K562 (cell line): ENCODE results near the gene OTOL1. TPM values are rescaled to one million over a fixed set of nuclear protein-coding genes. Genes with fewer than 3 reads are reported as not detected.
"Not testable (repeated sequence)": the region's sequence is repeated elsewhere in the genome, so short reads cannot be mapped to it uniquely, and the experiment has no call there.

Source experiments
- ATAC-seq: fragments of 200-7000 bp; cut with Tn5 transposase; 3 replicates; pipeline ENCODE4 v1.9.1; 2020; ENCODE audit warnings: moderate library complexity
- BruUV-seq: library from RNA; stranded (reverse); fragments of 400-500 nt; replicated peaks from 2 replicates; lab custom pipeline; 2021; lab: Mats Ljungman, UMichigan
- CTCF ChIA-PET: fragments of 300-600 bp; formaldehyde crosslinking; extraction: SDS; loops from one replicate; lab custom pipeline; 2021; ENCODE audit warnings: low intra/inter-chr PET ratio; lab: Yijun Ruan, JAX
- POLR2A ChIA-PET: fragments of 300-600, 350-650 bp; sonication (Branson Sonifier 250); formaldehyde crosslinking; extraction: SDS; loops from one replicate; lab custom pipeline; 2021; ENCODE audit warnings: antibody characterized with exemption, inconsistent platforms; lab: Yijun Ruan, JAX
- DNase-seq, 4 experiments: peaks; one replicate each; pipeline versions ENCODE4 v3.0.0 to v3.0.0-alpha.2; 2011 to 2018; ENCODE audit warnings: low spot score in 3 of 4, mixed read lengths in 3 of 4; ENCODE audit errors: extremely low read depth in 1 of 4
- FAIRE-seq: peaks from 2 replicates; lab custom pipeline; 2011; peaks lifted over from hg19 to GRCh38; lab: Jason Lieb, UNC
- H2AFZ ChIP-seq: 2 replicates; pipeline ENCODE4 v1.6.0; 2011; ENCODE audit warnings: low read depth, low read length, control low read depth, inconsistent platforms
- H3K27ac ChIP-seq: fragments of 200-600 bp; 3 replicates; pipeline ENCODE4 v1.8.0; 2011; ENCODE audit warnings: low read depth, mild to moderate bottlenecking, control low read depth, inconsistent platforms, low read length, moderate library complexity, mixed read lengths; ENCODE audit errors: extremely low read depth
- H3K27me3 ChIP-seq, 2 experiments: fragments of 300-600 bp in 1 of 2; 2 replicates in 1 of 2; 3 replicates in 1 of 2; pipeline versions ENCODE4 v1.6.0 to v1.8.0; 2011; ENCODE audit warnings: inconsistent platforms in 2 of 2, low read length in 2 of 2, mild to moderate bottlenecking in 1 of 2, mixed read lengths in 1 of 2, moderate library complexity in 1 of 2; ENCODE audit not compliant: control insufficient read depth in 2 of 2, insufficient read depth in 2 of 2
- H3K36me3 ChIP-seq: fragments of 300-600 bp; 3 replicates; pipeline ENCODE4 v1.8.0; 2011; ENCODE audit warnings: mild to moderate bottlenecking, low read length, inconsistent platforms; ENCODE audit not compliant: control insufficient read depth, insufficient read depth
- H3K4me1 ChIP-seq, 2 experiments: fragments of 200-600 bp in 1 of 2; replicated peaks in 1 of 2; 2 replicates in 1 of 2; 3 replicates in 1 of 2; pipeline versions ENCODE4 v1.5.1 to v1.8.0; 2011; ENCODE audit warnings: inconsistent platforms in 2 of 2, low read length in 2 of 2, mild to moderate bottlenecking in 1 of 2, mixed read lengths in 1 of 2, moderate library complexity in 1 of 2; ENCODE audit not compliant: control insufficient read depth in 2 of 2, insufficient read depth in 2 of 2
- H3K4me2 ChIP-seq: 2 replicates; pipeline ENCODE4 v1.6.1; 2011; ENCODE audit warnings: low read length, control low read depth, inconsistent platforms, mixed read lengths; ENCODE audit not compliant: insufficient read depth
- H3K4me3 ChIP-seq: fragments of 200-600 bp; sonication (generic), shearing (Covaris generic); 2 replicates; pipeline ENCODE4 v1.5.1; 2016; ENCODE audit warnings: control low read depth, inconsistent platforms
- H3K79me2 ChIP-seq: fragments of 200-600 bp; 3 replicates; pipeline ENCODE4 v1.8.0; 2011; ENCODE audit warnings: low read length, inconsistent platforms; ENCODE audit not compliant: control insufficient read depth, insufficient read depth
- H3K9ac ChIP-seq, 2 experiments: 2 replicates each; pipeline versions ENCODE4 v1.6.0 to v1.6.1; 2011; ENCODE audit warnings: low read depth in 2 of 2, low read length in 2 of 2, control low read depth in 1 of 2, inconsistent platforms in 1 of 2, mild to moderate bottlenecking in 1 of 2, mixed read lengths in 1 of 2; ENCODE audit not compliant: insufficient read depth in 1 of 2
- H3K9me1 ChIP-seq: one replicate; pipeline ENCODE4 v1.6.0; 2011; ENCODE audit warnings: inconsistent platforms, mild to moderate bottlenecking, low read length, moderate library complexity; ENCODE audit not compliant: control insufficient read depth, insufficient read depth
- H3K9me3 ChIP-seq: replicated peaks from 2 replicates; pipeline ENCODE4 v1.5.1; 2011; ENCODE audit warnings: low read depth, low read length, inconsistent platforms; ENCODE audit not compliant: control insufficient read depth, insufficient read depth
- H4K20me1 ChIP-seq: replicated peaks from 2 replicates; pipeline ENCODE4 v1.6.1; 2011; ENCODE audit warnings: low read length, inconsistent platforms, mixed read lengths; ENCODE audit not compliant: control insufficient read depth, insufficient read depth
- NFXL1 ChIP-seq: fragments of 450-650 bp; formaldehyde crosslinking; IDR thresholded peaks from 2 replicates; pipeline ENCODE4 v1.4.0; 2021; ENCODE audit warnings: mild to moderate bottlenecking
- NONO ChIP-seq, 2 experiments: fragments of 200-400 bp in 1 of 2; fragments of 450-650 bp in 1 of 2; formaldehyde crosslinking in 1 of 2; IDR thresholded peaks; 2 replicates each; pipeline ENCODE4 v1.6.1; 2017; ENCODE audit warnings: low read depth in 2 of 2, mild to moderate bottlenecking in 2 of 2, moderate library complexity in 2 of 2, low read length in 1 of 2
- SOX6 ChIP-seq: fragments of 450-650 bp; IDR thresholded peaks from 2 replicates; pipeline ENCODE4 v1.6.1; 2014; ENCODE audit warnings: mild to moderate bottlenecking
- ZNF121 ChIP-seq: sonication (generic); formaldehyde crosslinking; conservative IDR thresholded peaks from 2 replicates; pipeline ENCODE4 v1.8.0; 2022; ENCODE audit warnings: missing genetic modification reagents
- WGBS: fragments of 100-300 bp; shearing (Covaris generic); methylation state at CpG from one replicate; pipeline ENCODE4 v1.1.6; 2016; ENCODE audit warnings: low coverage, mixed read lengths; ENCODE audit not compliant: insufficient coverage; ENCODE audit errors: missing lambda C conversion rate; 5-methylcytosine and 5-hydroxymethylcytosine counted together
- in situ Hi-C: fragments of 300-500 bp; cut with MboI; formaldehyde crosslinking; loops from 4 replicates; pipeline ENCODE4 v1.15.0; 2018; ENCODE audit warnings: inconsistent platforms, mixed read lengths
- intact Hi-C: fragments of 100-400 bp; cut with micrococcal nuclease; formaldehyde crosslinking; loops from 2 replicates; pipeline ENCODE4 v1.14.2; 2022
- polyA plus RNA-seq, 8 experiments: library from polyadenylated mRNA; depleted of rRNA in 4 of 8; stranded (reverse) in 5 of 8; unstranded in 3 of 8; fragments of >200 nt; fragmentation: Nextera tagmentation in 2 of 8; fragmentation: Illumina TruSeq in 1 of 8; extraction: Ambion mirVana in 2 of 8; extraction: Trizol in 1 of 8; gene quantifications; 2 replicates each; pipeline versions ENCODE4 v1.2.1 to v1.2.3, GENCODE V29; 2011 to 2014; ENCODE audit warnings: inconsistent platforms in 1 of 8, missing spikeins in 1 of 8
- total RNA-seq, 7 experiments: library from RNA; depleted of rRNA in 6 of 7; stranded (reverse); fragments of >200 nt in 6 of 7; fragmentation: Illumina TruSeq in 2 of 7; extraction: Trizol in 2 of 7; gene quantifications; 2 replicates each; pipeline versions ENCODE4 v1.2.1 to v1.2.3, GENCODE V29; 2011 to 2021; ENCODE audit warnings: low replicate concordance in 1 of 7

OTOL1 gene
- total and polyA plus RNA-seq, 9 of the 15 experiments (the other 6 are each of a cell fraction or from before 2014, with no cell fraction given): not detected

- FAIRE-seq: no peak
Measured at GRCh38 chr3:161489395-161489794, 7.2 kb upstream of the OTOL1 start.

GRCh38 chr3:161490845-161491244 lies 5.8 kb upstream of the OTOL1 start:
- H3K4me2 ChIP-seq, H3K9me1 ChIP-seq, BruUV-seq, H3K4me3 ChIP-seq, FAIRE-seq, intact Hi-C loops, H3K79me2 ChIP-seq, H3K36me3 ChIP-seq, H3K9ac ChIP-seq, H3K27ac ChIP-seq, ATAC-seq, H3K27me3 ChIP-seq, POLR2A ChIA-PET, H4K20me1 ChIP-seq, H3K9me3 ChIP-seq, CTCF ChIA-PET, DNase-seq, in situ Hi-C loops, H2AFZ ChIP-seq, H3K4me1 ChIP-seq: not testable (repeated sequence)
- 0% methylated on average over 1 of the region's 1 CpG for WGBS

More at GRCh38 chr3:161489395-161489794, 7.2 kb upstream of the OTOL1 start:
- Histone ChIP-seq H3K27me3 (no peaks in the 10 kb centered on the region), H3K9me1 (no peaks in the 10 kb centered on the region), H3K27ac (no peak overlapping the region), H3K4me3 (no peak overlapping the region), H3K4me1 (no peaks in the 10 kb centered on the region), H4K20me1 (no peaks in the 10 kb centered on the region), H3K79me2 (no peaks in the 10 kb centered on the region), H3K9ac (no peak overlapping the region), H3K9me3 (no peaks in the 10 kb centered on the region), H3K4me2 (no peak overlapping the region), H3K36me3 (no peaks in the 10 kb centered on the region), H2AFZ (no peak overlapping the region)
- TF ChIP-seq NFXL1 (CRISPR knock-in tag): no peak
- no peak for TF ChIP-seq SOX6
- no peak for TF ChIP-seq NONO (IDR thresholded peaks at IDR 0.05; ENCODE audit: low read depth in 2 of 2, low read length in 1 of 2)
- no peak for TF ChIP-seq ZNF121
- ATAC-seq: no peak
- POLR2A ChIA-PET: no interaction called here
- BruUV-seq: no TSS peak
- in situ Hi-C loops (no loop called here), intact Hi-C loops (no loop called here)
- no peak for DNase-seq
- CTCF ChIA-PET: no interaction called here
